Heart left ventricle (tissue), 16 donors: ENCODE measurements around the gene ADGRL3. TPM values are rescaled to one million over a fixed set of nuclear protein-coding genes. Genes with fewer than 3 reads are reported as not detected.

Experiments used
- ATAC-seq, 4 donors: fragments of 200-7000 bp; cut with Tn5 transposase; one replicate each; pipeline ENCODE4 v1.9.1; 2020 to 2022; ENCODE audit warnings: moderate library complexity in 4 of 4, mild to moderate bottlenecking in 3 of 4, moderate number of reproducible peaks in 1 of 4
- DNase-seq, 5 donors: peaks; one replicate each; pipeline ENCODE4 v3.0.0-alpha.2; 2020
- H3K27ac ChIP-seq, 12 donors: fragments of 200-600 bp; sonication (generic) in 4 of 12; one replicate each; pipeline versions ENCODE4 v1.5.0 to v1.8.0; 2016 to 2022; ENCODE audit warnings: mild to moderate bottlenecking in 2 of 12
- H3K27me3 ChIP-seq, 9 donors: fragments of 200-600 bp; sonication (generic) in 2 of 9; one replicate each; pipeline versions ENCODE4 v1.5.1 to v1.8.0; 2016 to 2022; ENCODE audit warnings: mild to moderate bottlenecking in 3 of 9
- H3K36me3 ChIP-seq, 9 donors: fragments of 200-600 bp; sonication (generic) in 2 of 9; one replicate each; pipeline versions ENCODE4 v1.5.0 to v1.8.0; 2018 to 2022; ENCODE audit warnings: mild to moderate bottlenecking in 2 of 9
- H3K4me1 ChIP-seq, 12 donors: fragments of 200-600 bp; sonication (generic) in 4 of 12; one replicate each; pipeline versions ENCODE4 v1.5.0 to v1.8.0; 2016 to 2022; ENCODE audit warnings: mild to moderate bottlenecking in 3 of 12
- H3K4me3 ChIP-seq, 12 donors: fragments of 200-600 bp; sonication (generic) in 4 of 12; one replicate each; pipeline versions ENCODE4 v1.5.0 to v1.8.0; 2017 to 2022; ENCODE audit warnings: mild to moderate bottlenecking in 9 of 12, moderate library complexity in 4 of 12
- H3K9me3 ChIP-seq, 12 donors: fragments of 200-600 bp; sonication (generic) in 4 of 12; one replicate each; pipeline versions ENCODE4 v1.5.0 to v1.8.0; 2016 to 2022; ENCODE audit warnings: mild to moderate bottlenecking in 1 of 12
- POLR2A ChIP-seq, 2 donors: fragments of 450-650 bp; IDR thresholded peaks; one replicate each; pipeline ENCODE4 v1.6.1; 2017; ENCODE audit warnings: antibody characterized with exemption in 2 of 2, mild to moderate bottlenecking in 2 of 2, moderate library complexity in 2 of 2
- WGBS, 4 donors: extraction: QIAGEN DNeasy Blood & Tissue Kit in 2 of 4; methylation state at CpG; one replicate each; pipeline versions ENCODE4 v1.1.5 to v1.1.7; 2013 to 2018; 5-methylcytosine and 5-hydroxymethylcytosine counted together
- intact Hi-C, 10 donors: fragments of 100-400 bp; cut with DNase I; formaldehyde crosslinking; loops; one replicate each; pipeline versions ENCODE4 v1.11.1 to v1.14.2; 2022
- polyA plus RNA-seq, 2 donors: library from polyadenylated mRNA; stranded (reverse); fragments of 200-250 nt; gene quantifications; one replicate each; pipeline ENCODE4 v1.2.3, GENCODE V29; 2013
- total RNA-seq, 9 donors: library from RNA; depleted of rRNA in 2 of 9; stranded (reverse); fragments of >200 nt in 2 of 9; fragmentation: NEBNext Ultra II Directional in 3 of 9; extraction: Animal tissue kit (Norgen Biotek cat#: 25700) in 3 of 9; gene quantifications; one replicate each; pipeline versions ENCODE4 v1.1.0 to v1.2.4, GENCODE V29; 2016 to 2023
- TF ChIP-seq, protein P1 (sequence below), 12 donors: fragments of 200-600 bp; sonication (generic) in 4 of 12; IDR thresholded peaks; one replicate each; pipeline versions ENCODE4 v1.5.0 to v1.8.0; 2018 to 2022; ENCODE audit warnings: antibody characterized with exemption in 12 of 12, mild to moderate bottlenecking in 5 of 12
- donor health status: ischemic (EF 13 %, LVEDD 7.1; RV severe dilation, severe dysfunction).
- donor health status: healthy with polysubstance abuse.
- donor health status: DM: no; HTN: yes; CAD: no.
- donor health status: DM: no; HTN: no; CAD: no.
- donor health status: ischemic (EF 25% LVEDD 6.9; RV normal size, moderate dysfunction).
- donor health status: ischemic (EF 25% LVEDD 5.7; RV mildly dilated, moderate dysfunction).
- donor health status: healthy.
- donor health status: DM: yes; HTN: yes; CAD: no.
- donor health status: ischemic (EF 35%, LVEDD 5.7; RV mildly dilated, moderate dysfunction).
- donor health status: nonischemic (EF 11% LVEDD 7.7; RV severe dilation, severe dysfunction).
- donor health status: DM: yes; HTN: yes; CAD: no.
- donor health status: PGD.
- donor health status: ischemic (EF 29% LVEDD 5.4; RV normal size, mild dysfunction).
- donor health status: nonischemic (EF 23%, LVEDD 6.1; RV moderate dilation, normal function).

Gene ADGRL3
- total and polyA plus RNA-seq, 11 donors = 0.84 to 24.4 (median 7.6) TPM

DNA sequence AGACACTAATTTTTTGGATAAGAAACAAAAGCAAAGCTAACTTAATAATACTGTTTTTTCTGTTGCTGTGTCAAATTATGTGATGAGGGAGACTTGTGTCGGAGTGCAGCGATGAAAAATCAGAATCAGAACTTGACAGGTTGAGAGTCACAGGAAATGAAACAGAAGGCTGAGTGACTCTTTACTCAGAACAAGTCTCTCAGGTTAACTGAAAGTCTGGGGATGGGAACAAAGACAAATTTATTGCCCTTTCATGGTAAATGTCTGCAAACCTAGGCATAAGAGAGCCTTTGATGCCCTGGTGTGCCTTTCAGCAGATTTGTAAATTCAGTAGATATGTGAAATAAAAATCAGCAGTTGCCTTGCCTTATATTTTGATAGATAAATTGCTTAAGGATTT, 96.0 kb downstream of the ADGRL3 start:
- H3K9me3 ChIP-seq = no peaks in the 10 kb centered on the region
- no peak for TF ChIP-seq POLR2A (IDR thresholded peaks at IDR 0.05)
- TF ChIP-seq, protein P1, sequence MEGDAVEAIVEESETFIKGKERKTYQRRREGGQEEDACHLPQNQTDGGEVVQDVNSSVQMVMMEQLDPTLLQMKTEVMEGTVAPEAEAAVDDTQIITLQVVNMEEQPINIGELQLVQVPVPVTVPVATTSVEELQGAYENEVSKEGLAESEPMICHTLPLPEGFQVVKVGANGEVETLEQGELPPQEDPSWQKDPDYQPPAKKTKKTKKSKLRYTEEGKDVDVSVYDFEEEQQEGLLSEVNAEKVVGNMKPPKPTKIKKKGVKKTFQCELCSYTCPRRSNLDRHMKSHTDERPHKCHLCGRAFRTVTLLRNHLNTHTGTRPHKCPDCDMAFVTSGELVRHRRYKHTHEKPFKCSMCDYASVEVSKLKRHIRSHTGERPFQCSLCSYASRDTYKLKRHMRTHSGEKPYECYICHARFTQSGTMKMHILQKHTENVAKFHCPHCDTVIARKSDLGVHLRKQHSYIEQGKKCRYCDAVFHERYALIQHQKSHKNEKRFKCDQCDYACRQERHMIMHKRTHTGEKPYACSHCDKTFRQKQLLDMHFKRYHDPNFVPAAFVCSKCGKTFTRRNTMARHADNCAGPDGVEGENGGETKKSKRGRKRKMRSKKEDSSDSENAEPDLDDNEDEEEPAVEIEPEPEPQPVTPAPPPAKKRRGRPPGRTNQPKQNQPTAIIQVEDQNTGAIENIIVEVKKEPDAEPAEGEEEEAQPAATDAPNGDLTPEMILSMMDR (IDR thresholded peaks at IDR 0.05) = no peak
- no peak for ATAC-seq
- H3K36me3 ChIP-seq = no peaks in the 10 kb centered on the region
- H3K27me3 ChIP-seq = no peaks in the 10 kb centered on the region
- intact Hi-C loops = no loop called here
- WGBS, 4 donors = 59 to 94% (median 77%) methylated on average over 2 of the region's 2 CpGs
- H3K4me3 ChIP-seq = no peak overlapping the region
- no peak for DNase-seq
- no peaks in the 10 kb centered on the region for H3K4me1 ChIP-seq
- H3K27ac ChIP-seq = no peak overlapping the region

DNA sequence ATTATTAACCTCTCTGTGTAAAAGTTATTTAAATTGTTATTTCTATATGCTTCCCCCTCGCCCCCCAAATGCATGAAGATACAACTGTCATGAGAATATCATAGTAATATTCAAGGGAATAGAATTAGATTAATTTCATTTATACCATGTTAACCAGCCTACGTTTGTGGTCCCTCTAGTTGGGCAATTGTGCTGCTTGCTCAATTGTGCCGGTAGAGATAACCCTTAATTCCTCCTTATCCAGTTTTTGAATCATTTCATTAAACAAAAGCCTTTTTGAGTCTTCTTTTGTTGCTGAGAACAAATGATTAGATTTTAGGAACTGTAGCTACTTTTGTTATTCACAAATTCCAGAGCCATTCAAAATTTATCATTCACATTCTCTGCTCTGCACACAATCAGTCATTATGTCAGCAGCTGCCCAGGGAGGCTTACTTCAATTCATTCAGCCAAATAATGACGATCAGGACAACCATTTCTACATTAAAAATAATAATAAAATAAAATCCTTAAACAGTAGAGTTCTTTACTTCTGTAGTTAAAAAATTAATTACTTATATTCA, 98.1 kb downstream of the ADGRL3 start:
- Histone ChIP-seq H3K27me3 (no peaks in the 10 kb centered on the region), H3K4me1 (no peaks in the 10 kb centered on the region), H3K27ac (no peak overlapping the region), H3K4me3 (no peak overlapping the region), H3K9me3 (no peaks in the 10 kb centered on the region), H3K36me3 (no peaks in the 10 kb centered on the region)
- intact Hi-C loops = no loop called here
- no peak for ATAC-seq
- TF ChIP-seq, protein P1 (IDR thresholded peaks at IDR 0.05) = no peak
- no peak for TF ChIP-seq POLR2A (IDR thresholded peaks at IDR 0.05)
- WGBS, 4 donors = 59 to 67% (median 61%) methylated on average over 4 of the region's 4 CpGs
- DNase-seq = no peak

DNA sequence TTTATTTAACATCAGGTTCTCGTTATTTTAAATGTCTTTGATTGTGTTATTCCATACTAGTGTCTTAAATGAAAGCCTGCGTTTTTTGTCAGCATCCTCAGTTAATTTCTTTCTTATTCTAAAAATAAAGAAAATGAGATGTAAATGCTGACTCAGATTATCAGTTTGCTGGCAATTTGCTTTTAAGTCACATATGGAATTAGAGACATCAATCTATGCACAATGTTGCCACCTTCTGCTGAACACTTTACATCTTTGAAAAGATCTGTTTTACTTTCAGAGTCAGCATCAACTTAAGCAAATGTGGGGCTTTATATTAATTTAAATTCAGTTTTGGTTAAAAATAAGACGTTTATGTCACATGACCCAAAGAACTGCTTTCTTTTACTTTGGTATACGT, 99.2 kb downstream of the ADGRL3 start:
- intact Hi-C loops = no loop called here
- Histone ChIP-seq H3K27me3 (no peaks in the 10 kb centered on the region), H3K9me3 (no peaks in the 10 kb centered on the region), H3K4me3 (no peak overlapping the region), H3K36me3 (no peaks in the 10 kb centered on the region), H3K4me1 (no peaks in the 10 kb centered on the region), H3K27ac (no peak overlapping the region)
- 70 to 78% (median 74%) methylated on average over 4 of the region's 4 CpGs for WGBS, 4 donors
- ATAC-seq (no peak), DNase-seq (no peak)
- TF ChIP-seq, protein P1 (IDR thresholded peaks at IDR 0.05) = no peak
- no peak for TF ChIP-seq POLR2A (IDR thresholded peaks at IDR 0.05)

DNA sequence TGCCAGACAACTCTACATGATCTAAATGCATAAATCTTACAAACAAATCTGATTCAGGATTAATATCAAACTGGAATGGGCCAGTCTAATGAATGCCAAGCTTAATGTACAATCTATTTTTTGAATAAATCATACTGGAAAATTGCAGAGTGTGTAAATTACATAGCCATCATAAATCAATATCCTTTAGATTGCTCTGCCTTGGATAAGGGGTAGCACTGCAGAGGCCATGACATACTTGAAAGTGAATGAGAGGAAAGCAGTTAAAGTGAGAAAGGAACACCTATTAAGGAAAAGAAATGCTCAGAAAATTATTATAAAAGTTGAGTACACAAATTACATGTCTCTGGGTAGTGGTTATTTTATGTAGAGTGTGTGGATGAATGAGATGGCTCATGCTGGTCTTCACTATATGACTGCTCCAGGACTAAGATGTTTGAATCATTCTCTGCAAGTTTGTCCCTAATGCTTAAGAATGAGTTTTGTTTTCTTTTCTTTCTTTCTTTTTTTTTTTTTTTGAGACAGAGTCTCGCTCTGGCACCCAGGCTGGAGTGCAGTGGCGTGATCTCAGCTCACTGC, 100.2 kb downstream of the ADGRL3 start:
- no peaks in the 10 kb centered on the region for H3K9me3 ChIP-seq
- H3K36me3 ChIP-seq = no peaks in the 10 kb centered on the region
- ATAC-seq (no peak), DNase-seq (no peak)
- H3K4me3 ChIP-seq = no peak overlapping the region
- intact Hi-C loops = no loop called here
- no peaks in the 10 kb centered on the region for H3K4me1 ChIP-seq
- 84 to 94% (median 90%) methylated on average over 2 of the region's 2 CpGs for WGBS, 4 donors
- H3K27me3 ChIP-seq = no peaks in the 10 kb centered on the region
- TF ChIP-seq, protein P1 (IDR thresholded peaks at IDR 0.05) = no peak
- no peak for TF ChIP-seq POLR2A (IDR thresholded peaks at IDR 0.05)
- no peak overlapping the region for H3K27ac ChIP-seq
